GM21825 (cell line): ENCODE data around the gene DCT.
A peak's percentile ranks its signal among the peaks of the same experiment; 100 is the strongest.

Experiments
- ATAC-seq: cut with Tn5 transposase; IDR thresholded peaks from one replicate; pipeline ENCODE4 v1.9.1; 2021; ENCODE audit warnings: mild to moderate bottlenecking, moderate library complexity; ENCODE audit not compliant: unreplicated experiment

Gene DCT

GRCh38 chr13:94454906-94455305 lies 24.6 kb downstream of the DCT start:
- no peak for ATAC-seq

- no peak for ATAC-seq
These were observed 25.1 kb downstream of the DCT start for GRCh38 chr13:94454334-94454733.

DNA sequence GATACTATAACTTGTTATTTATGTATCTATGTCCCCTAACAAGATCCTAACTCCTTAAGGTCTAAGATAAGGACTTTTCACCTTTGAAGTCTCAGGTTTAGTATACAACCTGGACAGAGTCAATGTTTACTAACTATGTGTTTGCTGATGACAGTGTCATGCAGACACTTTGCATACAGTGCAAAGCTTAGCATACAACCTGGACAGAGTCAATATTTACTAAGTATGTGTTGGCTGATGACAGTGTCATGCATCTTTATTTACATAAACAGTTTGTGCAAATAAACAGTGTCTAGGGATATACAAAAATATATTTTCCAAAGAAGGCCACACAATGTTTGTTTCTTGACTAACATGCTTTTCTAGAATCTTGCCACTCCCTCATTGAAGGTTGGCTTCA lies 34.7 kb downstream of the DCT start:
- ATAC-seq = no peak

DNA sequence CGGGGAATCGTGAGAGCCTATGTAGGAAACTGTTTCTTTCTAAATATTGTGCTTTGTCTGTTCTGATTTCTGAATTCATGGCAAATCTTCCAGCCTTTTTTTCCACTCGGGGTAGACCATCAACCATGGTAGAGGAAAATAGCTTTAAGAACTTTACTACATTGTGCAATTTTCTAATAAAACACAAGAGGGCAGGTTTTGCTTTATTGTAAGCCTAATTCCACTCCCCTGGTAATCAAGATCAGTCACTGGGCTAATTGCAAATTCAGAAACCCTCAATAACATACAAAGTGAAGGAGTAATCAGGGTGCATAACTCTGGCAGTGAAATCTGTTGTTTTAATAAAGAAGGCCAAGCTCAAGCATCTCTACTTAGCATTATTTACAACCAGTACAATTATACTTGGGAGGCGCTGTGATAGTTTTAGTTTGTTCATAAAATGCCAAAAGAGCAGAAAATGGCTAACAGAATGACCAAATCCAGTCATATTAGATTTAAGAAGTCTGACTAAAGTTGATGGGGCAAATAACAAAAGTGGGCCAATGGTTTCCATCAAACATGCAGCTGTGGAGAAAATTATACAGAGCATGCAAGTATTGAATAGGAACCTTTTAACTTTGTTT lies 43.8 kb downstream of the DCT start:
- ATAC-seq = no peak

DNA sequence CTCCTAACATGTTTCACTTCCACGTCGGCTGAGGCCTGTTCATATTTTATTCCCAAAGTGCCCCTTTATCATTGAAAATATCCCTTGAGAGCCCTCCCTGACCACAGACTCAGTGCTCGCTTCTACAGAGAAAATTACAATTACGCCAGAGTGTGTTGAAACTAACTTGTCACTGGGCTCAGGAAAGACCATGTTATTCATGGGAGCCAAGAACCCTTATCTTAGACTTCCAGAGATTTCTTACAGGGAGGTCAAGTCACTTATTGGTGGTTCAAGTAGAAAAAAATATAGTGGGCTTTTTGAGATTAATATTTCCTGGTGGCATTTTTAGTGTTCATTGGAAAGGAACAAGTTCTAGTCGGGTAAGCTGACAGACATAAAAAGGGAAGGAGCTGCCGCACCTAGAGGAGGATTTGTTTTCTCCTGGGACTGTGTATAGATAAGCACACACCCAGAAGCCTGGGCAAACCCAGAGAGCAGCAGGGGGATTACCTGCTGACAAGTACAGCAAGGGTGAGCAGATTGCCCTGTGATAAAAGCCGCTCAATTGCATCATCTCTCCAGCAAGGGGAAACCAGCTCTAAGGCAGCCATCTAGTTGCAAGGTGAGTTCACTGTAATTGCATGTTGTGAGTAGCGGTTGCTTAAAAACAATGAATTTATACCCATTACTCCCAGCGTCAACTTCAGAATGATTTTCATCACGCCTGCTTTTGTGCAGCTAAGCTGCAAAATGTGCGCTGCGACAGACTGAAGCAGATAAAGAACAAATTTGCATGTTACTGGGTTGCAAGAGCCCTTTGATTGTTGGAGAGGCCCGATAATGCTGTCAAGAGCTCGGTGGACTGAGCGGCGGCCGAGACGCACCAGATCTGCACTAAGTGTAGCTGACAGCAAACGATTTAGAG lies 46.2 kb downstream of the DCT start:
- ATAC-seq = peak; percentile 78

GRCh38 chr13:94431987-94432386 lies 47.5 kb downstream of the DCT start:
- ATAC-seq = no peak

DNA sequence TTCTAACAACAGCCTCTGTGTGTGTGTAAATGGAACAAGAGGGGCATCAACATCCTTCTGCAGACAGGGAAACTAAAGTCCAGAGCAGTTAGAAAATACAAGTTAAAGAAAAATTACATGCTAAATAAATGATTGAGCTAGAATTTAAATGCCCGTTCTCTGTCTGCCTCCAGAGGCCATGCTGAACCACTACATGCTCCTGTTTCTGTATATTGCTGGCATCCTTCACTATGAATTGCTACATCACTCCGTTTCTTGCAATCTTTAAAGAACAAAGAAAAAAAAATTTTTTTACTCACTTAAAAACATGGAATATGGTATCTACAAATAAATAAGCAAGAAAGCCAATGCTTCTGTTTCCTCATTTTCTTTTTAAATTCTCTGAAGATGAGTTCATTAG lies 47.9 kb downstream of the DCT start:
- ATAC-seq = no peak

DNA sequence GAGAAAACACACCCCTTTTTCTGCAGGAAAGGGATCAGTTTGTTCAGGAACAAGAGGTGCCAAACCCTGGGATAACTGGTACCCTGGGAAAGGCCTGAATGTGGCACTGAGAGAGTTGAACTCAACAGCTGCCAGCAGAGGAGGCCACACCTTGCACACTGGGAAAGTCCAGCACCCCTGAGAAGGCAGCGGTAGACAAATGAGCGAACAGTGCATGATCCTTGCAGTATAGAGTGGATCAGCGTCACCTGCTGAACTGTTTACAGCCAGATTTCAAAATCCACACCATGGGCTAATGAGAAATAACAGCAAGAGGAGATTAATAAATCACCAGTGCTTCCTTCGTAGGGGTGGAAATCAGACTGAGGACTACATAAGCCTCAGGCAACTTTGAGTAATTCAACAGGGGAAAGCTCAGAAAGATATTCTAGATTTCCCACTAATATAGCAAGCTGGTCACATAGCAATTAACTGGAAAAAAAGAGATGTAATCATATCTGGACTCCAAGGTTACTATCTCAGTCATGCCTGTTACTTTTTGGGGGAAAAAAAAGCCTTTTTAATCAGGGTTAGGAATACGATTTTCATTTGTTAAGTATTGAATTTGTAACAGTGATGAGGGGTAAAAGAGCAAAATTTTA lies 52.0 kb downstream of the DCT start:
- ATAC-seq = no peak

GRCh38 chr13:94419925-94420305 lies 59.6 kb downstream of the DCT start:
- no peak for ATAC-seq

GRCh38 chr13:94419304-94419924 lies 60.1 kb downstream of the DCT start:
- ATAC-seq = peak; percentile 54

GRCh38 chr13:94417294-94417693 lies 62.2 kb downstream of the DCT start:
- ATAC-seq = no peak

- no peak for ATAC-seq
These were observed 62.9 kb downstream of the DCT start for GRCh38 chr13:94416454-94417080.

GRCh38 chr13:94415500-94416237 lies 63.8 kb downstream of the DCT start:
- no peak for ATAC-seq

DNA sequence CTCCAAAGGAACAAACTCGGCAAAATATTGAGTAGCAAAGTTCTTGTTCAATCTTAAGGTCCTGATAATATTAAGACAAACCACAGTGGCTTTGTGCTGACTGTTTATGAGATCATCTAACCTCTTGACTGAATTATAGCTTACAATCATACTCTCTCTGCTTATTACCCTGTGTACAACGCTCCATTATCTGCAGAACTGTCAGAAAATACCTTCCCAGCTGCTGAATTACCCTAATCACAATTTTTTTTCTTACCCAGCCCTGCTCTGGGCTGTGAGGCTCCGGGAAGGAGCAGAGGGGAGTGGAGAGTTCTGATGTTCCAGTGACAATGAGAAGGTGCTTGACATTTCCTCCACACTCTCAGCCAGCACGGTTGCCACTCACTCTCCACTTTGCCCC lies 64.8 kb downstream of the DCT start:
- ATAC-seq = no peak

DNA sequence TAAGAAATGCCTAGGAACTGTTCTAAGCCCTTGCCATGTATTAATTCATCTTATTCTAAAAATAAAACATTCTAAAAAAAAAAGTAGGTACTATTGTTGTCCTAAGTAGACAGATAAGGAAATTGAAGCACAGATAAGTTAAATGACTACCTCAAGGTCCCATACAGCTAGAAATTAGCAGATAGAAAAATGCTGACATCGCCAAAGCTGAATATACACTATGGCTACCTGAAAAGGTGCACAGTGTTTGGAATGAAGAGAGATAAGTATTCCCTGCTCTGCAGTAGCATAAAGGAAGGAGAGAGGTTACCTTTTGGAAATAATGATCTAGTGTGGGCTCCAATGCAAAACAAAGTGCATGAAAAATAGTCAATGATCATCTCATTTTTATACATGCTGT lies 65.3 kb downstream of the DCT start:
- ATAC-seq = no peak

- ATAC-seq = no peak
These were observed 65.9 kb downstream of the DCT start for GRCh38 chr13:94413598-94413944.

GRCh38 chr13:94412870-94413597 lies 66.4 kb downstream of the DCT start:
- ATAC-seq = no peak

DNA sequence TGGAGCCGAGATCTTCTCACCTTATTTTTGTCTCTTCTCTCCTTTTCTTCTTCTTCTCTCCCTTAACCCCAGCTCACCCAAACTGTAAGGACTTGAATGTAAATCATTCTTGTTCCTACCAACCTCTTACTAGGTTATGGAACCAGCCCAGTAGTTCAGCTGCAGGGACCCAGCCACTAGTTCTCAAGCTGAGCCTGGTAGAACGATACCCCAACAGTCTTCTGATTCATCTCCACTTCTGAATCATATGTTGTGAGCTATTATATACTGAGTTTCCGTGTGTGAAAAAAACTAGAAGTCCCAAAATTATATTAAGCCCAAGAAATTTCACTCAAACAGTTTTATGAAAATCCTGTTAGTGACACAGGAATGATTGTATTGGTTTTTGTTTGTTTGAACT lies 67.7 kb downstream of the DCT start:
- ATAC-seq = no peak

GRCh38 chr13:94408314-94409036 lies 71.0 kb downstream of the DCT start:
- no peak for ATAC-seq
